Vagina (tissue), 2 donors: ENCODE data around the gene ZNF524. TPM values are rescaled to one million over a fixed set of nuclear protein-coding genes. Genes with fewer than 3 reads are reported as not detected.
A peak's percentile ranks its signal among the peaks of the same experiment; 100 is the strongest.

Experiments used
- DNase-seq, 2 donors: peaks; one replicate each; pipeline ENCODE4 v3.0.0-alpha.2; 2017; ENCODE audit errors: extremely low spot score in 2 of 2
- H3K27ac ChIP-seq: fragments of 200-600 bp; sonication (generic); one replicate; pipeline ENCODE4 v1.5.1; 2019
- H3K27me3 ChIP-seq: fragments of 200-600 bp; sonication (generic); one replicate; pipeline ENCODE4 v1.5.1; 2019
- H3K36me3 ChIP-seq, 2 donors: fragments of 200-600 bp; sonication (generic); one replicate each; pipeline ENCODE4 v1.5.1; 2017 to 2019
- H3K4me1 ChIP-seq: fragments of 200-600 bp; sonication (generic); one replicate; pipeline ENCODE4 v1.5.1; 2019
- H3K4me3 ChIP-seq, 2 donors: fragments of 200-600 bp; sonication (generic); 1 replicate in 1 of 2; 2 replicates in 1 of 2; pipeline ENCODE4 v1.5.1; 2016 to 2019
- H3K9me3 ChIP-seq: fragments of 200-600 bp; sonication (generic); one replicate; pipeline ENCODE4 v1.5.1; 2019
- POLR2A ChIP-seq, 2 donors: fragments of 450-650 bp; IDR thresholded peaks; one replicate each; pipeline ENCODE4 v1.6.1; 2017; ENCODE audit warnings: antibody characterized with exemption in 2 of 2, mild to moderate bottlenecking in 2 of 2, moderate library complexity in 2 of 2
- POLR2AphosphoS5 ChIP-seq, 2 donors: sonication (generic); formaldehyde crosslinking; IDR thresholded peaks; one replicate each; pipeline ENCODE4 v1.9.0; 2017; ENCODE audit warnings: antibody characterized with exemption in 2 of 2, mild to moderate bottlenecking in 2 of 2, low read depth in 1 of 2; ENCODE audit not compliant: insufficient read depth in 1 of 2
- intact Hi-C: fragments of 100-400 bp; cut with DNase I; formaldehyde crosslinking; loops from one replicate; pipeline ENCODE4 v1.15.1; 2023
- total RNA-seq: library from RNA; depleted of rRNA; stranded (reverse); fragments of >200 nt; gene quantifications from one replicate; pipeline ENCODE4 v1.2.3, GENCODE V29; 2016
- TF ChIP-seq, protein P1 (sequence below), 3 experiments: fragments of 450-650 bp in 2 of 3; fragments of 200-600 bp in 1 of 3; sonication (generic) in 1 of 3; IDR thresholded peaks; one replicate each; pipeline ENCODE4 v1.5.1; 2017 to 2019; ENCODE audit warnings: antibody characterized with exemption in 3 of 3, mild to moderate bottlenecking in 2 of 3, moderate library complexity in 2 of 3

Gene ZNF524
- total RNA-seq, 1 donor from 2014 or later: 15.5 TPM

DNA sequence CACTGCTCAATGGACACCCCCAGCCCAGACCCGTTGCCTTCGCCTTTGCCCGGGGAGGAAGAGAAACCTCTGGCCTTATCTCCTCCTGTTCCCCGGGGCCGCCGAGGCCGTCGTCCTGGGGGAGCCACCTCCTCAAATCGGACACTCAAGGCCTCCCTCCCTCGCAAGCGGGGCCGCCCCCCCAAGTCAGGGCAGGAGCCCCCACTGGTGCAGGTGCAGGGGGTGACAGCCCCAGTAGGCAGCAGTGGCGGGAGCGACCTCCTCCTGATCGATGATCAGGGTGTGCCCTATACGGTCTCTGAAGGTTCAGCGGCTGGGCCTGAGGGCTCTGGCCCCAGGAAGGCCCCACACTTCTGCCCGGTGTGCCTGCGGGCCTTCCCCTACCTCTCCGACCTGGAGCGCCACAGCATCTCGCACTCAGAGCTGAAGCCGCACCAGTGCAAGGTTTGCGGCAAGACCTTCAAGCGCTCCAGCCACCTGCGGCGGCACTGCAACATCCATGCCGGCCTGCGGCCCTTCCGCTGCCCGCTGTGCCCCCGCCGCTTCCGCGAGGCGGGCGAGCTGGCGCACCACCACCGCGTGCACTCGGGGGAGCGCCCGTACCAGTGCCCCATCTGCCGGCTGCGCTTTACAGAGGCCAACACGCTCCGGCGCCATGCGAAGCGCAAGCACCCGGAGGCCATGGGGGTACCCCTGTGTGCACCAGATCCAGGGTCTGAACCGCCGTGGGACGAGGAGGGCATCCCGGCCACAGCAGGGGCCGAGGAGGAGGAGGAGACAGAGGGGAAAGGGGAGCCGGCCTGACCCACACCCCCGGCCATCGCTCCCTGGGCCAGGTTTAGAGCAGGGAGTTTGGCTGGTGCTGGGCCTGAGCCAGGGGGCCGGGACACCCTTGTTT is 2.3 kb downstream of the ZNF524 start:
- intact Hi-C loops: loop anchor here (10.0 kb wide), 1 partner anchor 198 kb away; the partner anchor contains the start of gene UBE2S
- Histone ChIP-seq H3K27ac (no peak overlapping the region), H3K27me3 (no peaks in the 10 kb centered on the region), H3K4me1 (peaks cover 37% of the 10 kb centered on the region), H3K9me3 (no peaks in the 10 kb centered on the region), H3K36me3 (peaks cover 0 to 1% of the 10 kb centered on the region in 2 donors), H3K4me3 (no peak overlapping the region)
- TF ChIP-seq, protein P1, sequence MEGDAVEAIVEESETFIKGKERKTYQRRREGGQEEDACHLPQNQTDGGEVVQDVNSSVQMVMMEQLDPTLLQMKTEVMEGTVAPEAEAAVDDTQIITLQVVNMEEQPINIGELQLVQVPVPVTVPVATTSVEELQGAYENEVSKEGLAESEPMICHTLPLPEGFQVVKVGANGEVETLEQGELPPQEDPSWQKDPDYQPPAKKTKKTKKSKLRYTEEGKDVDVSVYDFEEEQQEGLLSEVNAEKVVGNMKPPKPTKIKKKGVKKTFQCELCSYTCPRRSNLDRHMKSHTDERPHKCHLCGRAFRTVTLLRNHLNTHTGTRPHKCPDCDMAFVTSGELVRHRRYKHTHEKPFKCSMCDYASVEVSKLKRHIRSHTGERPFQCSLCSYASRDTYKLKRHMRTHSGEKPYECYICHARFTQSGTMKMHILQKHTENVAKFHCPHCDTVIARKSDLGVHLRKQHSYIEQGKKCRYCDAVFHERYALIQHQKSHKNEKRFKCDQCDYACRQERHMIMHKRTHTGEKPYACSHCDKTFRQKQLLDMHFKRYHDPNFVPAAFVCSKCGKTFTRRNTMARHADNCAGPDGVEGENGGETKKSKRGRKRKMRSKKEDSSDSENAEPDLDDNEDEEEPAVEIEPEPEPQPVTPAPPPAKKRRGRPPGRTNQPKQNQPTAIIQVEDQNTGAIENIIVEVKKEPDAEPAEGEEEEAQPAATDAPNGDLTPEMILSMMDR (IDR thresholded peaks at IDR 0.05): no peak
- no peak for TF ChIP-seq POLR2AphosphoS5 (IDR thresholded peaks at IDR 0.05; ENCODE audit: insufficient read depth in 1 of 2, low read depth in 1 of 2)
- no peak for TF ChIP-seq POLR2A (IDR thresholded peaks at IDR 0.05)
- DNase-seq: no peak

DNA sequence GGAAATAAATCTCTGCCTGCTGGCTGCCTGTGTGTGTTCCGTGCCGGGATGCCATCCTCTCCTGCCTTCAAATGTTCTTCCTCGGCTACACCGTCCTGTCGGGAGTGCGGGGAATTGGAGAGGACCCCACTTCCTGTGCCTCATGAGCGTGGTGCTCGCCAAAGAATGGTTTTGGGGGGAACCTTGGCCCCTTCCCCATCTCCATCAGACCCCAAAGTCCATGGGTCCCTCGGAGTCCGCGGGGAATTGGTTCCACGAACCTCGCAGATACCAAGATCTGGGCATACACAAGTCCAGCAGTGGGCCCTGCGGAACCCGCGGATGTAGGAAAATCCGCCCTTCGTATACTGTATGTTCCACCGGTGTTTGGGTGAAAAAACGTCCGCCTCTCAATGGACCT is 3.0 kb downstream of the ZNF524 start:
- no peaks in the 10 kb centered on the region for H3K36me3 ChIP-seq
- H3K27ac ChIP-seq: no peak overlapping the region
- intact Hi-C loops: loop anchor here (10.0 kb wide), 1 partner anchor 198 kb away; the partner anchor contains the start of gene UBE2S
- no peak for DNase-seq
- no peak overlapping the region for H3K4me3 ChIP-seq
- TF ChIP-seq POLR2AphosphoS5 (IDR thresholded peaks at IDR 0.05; ENCODE audit: insufficient read depth in 1 of 2, low read depth in 1 of 2) (no peak), POLR2A (IDR thresholded peaks at IDR 0.05) (no peak)
- TF ChIP-seq, protein P1 (IDR thresholded peaks at IDR 0.05): no peak
- H3K9me3 ChIP-seq: no peaks in the 10 kb centered on the region
- peaks cover 42% of the 10 kb centered on the region for H3K4me1 ChIP-seq
- no peaks in the 10 kb centered on the region for H3K27me3 ChIP-seq

DNA sequence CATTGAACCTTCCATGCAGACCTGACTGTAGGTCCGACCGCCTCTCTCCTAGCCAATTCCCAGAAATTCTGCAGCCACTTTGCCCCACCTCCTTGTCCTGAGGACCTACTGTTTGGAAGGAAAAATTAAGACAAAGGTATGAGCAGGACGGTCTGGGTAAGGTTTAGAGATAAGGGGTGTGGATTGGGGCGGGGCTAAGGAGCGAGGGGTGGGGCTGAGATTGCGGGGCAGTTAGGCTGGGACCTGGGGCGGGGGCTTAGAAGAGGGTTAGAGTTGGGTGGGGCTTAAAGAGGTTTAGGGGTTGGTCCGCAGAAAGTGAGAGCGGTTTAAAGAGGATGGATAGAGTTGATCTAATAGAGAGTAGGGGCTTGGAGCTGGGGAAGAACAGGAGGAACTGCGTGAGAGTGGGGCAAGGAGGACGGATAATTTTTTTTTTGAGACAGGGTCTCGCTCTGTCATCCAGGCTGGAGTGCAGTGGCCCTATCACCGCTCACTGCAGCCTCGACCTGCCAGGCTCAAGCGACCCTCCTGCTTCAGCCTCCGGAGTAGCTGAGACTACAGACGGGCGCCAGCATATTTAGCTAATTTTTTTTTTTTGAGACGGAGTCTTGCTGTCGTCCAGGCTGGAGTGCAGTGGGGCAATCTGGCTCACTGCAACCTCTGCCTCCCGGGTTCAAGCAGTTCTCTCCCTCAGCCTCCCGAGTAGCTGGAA is 3.6 kb downstream of the ZNF524 start:
- TF ChIP-seq POLR2A (IDR thresholded peaks at IDR 0.05): no peak
- TF ChIP-seq, protein P1 (IDR thresholded peaks at IDR 0.05): no peak
- Histone ChIP-seq H3K4me3 (peak overlapping the region in 1 of 2 donors; percentile 70), H3K27ac (peak overlapping the region; percentile 91), H3K4me1 (peaks cover 42% of the 10 kb centered on the region), H3K27me3 (no peaks in the 10 kb centered on the region), H3K9me3 (no peaks in the 10 kb centered on the region), H3K36me3 (no peaks in the 10 kb centered on the region)
- intact Hi-C loops: loop anchor here (10.0 kb wide), 1 partner anchor 199 kb away; the partner anchor contains the start of gene UBE2S
- DNase-seq: no peak

DNA sequence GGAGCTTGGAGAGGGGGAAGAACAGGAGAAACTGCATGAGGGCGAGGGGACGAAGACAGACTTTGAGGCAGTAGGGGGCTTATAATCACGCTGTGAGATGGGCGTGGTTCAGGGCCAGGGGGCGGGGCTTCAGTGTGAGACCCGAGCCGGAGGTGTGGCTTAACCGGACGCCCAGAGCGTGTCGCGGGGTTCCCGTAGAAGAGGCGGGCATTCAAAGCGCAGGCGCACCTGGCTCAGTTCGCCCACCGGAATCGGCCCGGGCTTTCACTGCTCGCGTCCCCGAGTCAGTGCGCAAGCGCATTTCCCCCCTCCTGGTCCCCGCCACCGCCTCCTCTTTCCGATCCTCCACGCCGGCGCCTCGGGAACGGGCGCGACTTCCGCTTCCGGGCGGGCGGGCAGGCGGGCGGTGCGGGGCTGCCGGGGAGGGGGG is 5.1 kb downstream of the ZNF524 start:
- no peaks in the 10 kb centered on the region for H3K27me3 ChIP-seq
- intact Hi-C loops: loop anchor here (10.0 kb wide), 1 partner anchor 200 kb away; the partner anchor contains the start of gene UBE2S

More for the DNA sequence above, 5.1 kb downstream of the ZNF524 start:
- H3K36me3 ChIP-seq: no peaks in the 10 kb centered on the region
- peak overlapping the region; percentile 91 for H3K27ac ChIP-seq
- peaks cover 42% of the 10 kb centered on the region for H3K4me1 ChIP-seq
- no peaks in the 10 kb centered on the region for H3K9me3 ChIP-seq
- peak overlapping the region; percentile 70 to 90 for H3K4me3 ChIP-seq
- peak in 1 of 2 donors; percentile 96 for DNase-seq
- TF ChIP-seq POLR2AphosphoS5 (IDR thresholded peaks at IDR 0.05; ENCODE audit: insufficient read depth in 1 of 2, low read depth in 1 of 2): peak; percentile 71 to 76
- peak in 1 of 2 donors; percentile 7 for TF ChIP-seq POLR2A (IDR thresholded peaks at IDR 0.05)
- TF ChIP-seq, protein P1 (IDR thresholded peaks at IDR 0.05): no peak
